DOHH2 (cell line): ENCODE results near the gene NLRP4.

Experiments
- H3F3A ChIP-seq: fragments of 200-600 bp; sonication (generic), shearing (Covaris generic); 2 replicates; pipeline ENCODE4 v1.6.0; 2016; ENCODE audit warnings: antibody characterized with exemption, mild to moderate bottlenecking; ENCODE audit not compliant: control insufficient read depth, insufficient read depth
- H3K27ac ChIP-seq: fragments of 200-600 bp; sonication (generic); 2 replicates; pipeline ENCODE4 v1.5.1; 2014; ENCODE audit warnings: low read depth, mild to moderate bottlenecking, low read length, moderate library complexity
- H3K27me3 ChIP-seq: fragments of 200-600 bp; sonication (generic); 2 replicates; pipeline ENCODE4 v1.6.1; 2014; ENCODE audit warnings: mild to moderate bottlenecking, low read length, mixed read lengths; ENCODE audit not compliant: control insufficient read depth
- H3K36me3 ChIP-seq: fragments of 200-600 bp; sonication (generic); 2 replicates; pipeline ENCODE4 v1.6.1; 2014; ENCODE audit warnings: mild to moderate bottlenecking, low read length, moderate library complexity, mixed read lengths; ENCODE audit not compliant: control insufficient read depth
- H3K4me1 ChIP-seq: fragments of 200-600 bp; sonication (generic); 2 replicates; pipeline ENCODE4 v1.6.1; 2014; ENCODE audit warnings: mild to moderate bottlenecking, low read length, mixed read lengths; ENCODE audit not compliant: control insufficient read depth
- H3K4me2 ChIP-seq: fragments of 200-600 bp; sonication (generic); 2 replicates; pipeline ENCODE4 v1.6.0; 2014; ENCODE audit warnings: mild to moderate bottlenecking, low read length, moderate library complexity
- H3K4me3 ChIP-seq: fragments of 200-600 bp; sonication (generic); 2 replicates; pipeline ENCODE4 v1.5.1; 2014; ENCODE audit warnings: mild to moderate bottlenecking, low read length, mixed read lengths
- H3K79me2 ChIP-seq: fragments of 200-600 bp; sonication (generic); 2 replicates; pipeline ENCODE4 v1.6.1; 2014; ENCODE audit warnings: mild to moderate bottlenecking, low read length, mixed read lengths; ENCODE audit not compliant: control insufficient read depth
- H3K9me2 ChIP-seq: fragments of 200-600 bp; sonication (generic); replicated peaks from 2 replicates; pipeline ENCODE4 v1.6.1; 2014; ENCODE audit warnings: mild to moderate bottlenecking, low read length, mixed read lengths; ENCODE audit not compliant: control insufficient read depth
- H3K9me3 ChIP-seq: fragments of 200-600 bp; sonication (generic); 2 replicates; pipeline ENCODE4 v1.6.1; 2014; ENCODE audit warnings: antibody characterized with exemption, low read length, mixed read lengths; ENCODE audit not compliant: control insufficient read depth, insufficient read depth
- H4K20me1 ChIP-seq: fragments of 200-600 bp; sonication (generic); 2 replicates; pipeline ENCODE4 v1.6.0; 2014; ENCODE audit warnings: low read depth, mild to moderate bottlenecking, antibody characterized with exemption, low read length, moderate library complexity; ENCODE audit not compliant: control insufficient read depth, insufficient read depth
- EZH2phosphoT487 ChIP-seq: fragments of 200-600 bp; sonication (generic); IDR thresholded peaks from 2 replicates; pipeline ENCODE4 v1.6.1; 2017; ENCODE audit warnings: borderline replicate concordance, mild to moderate bottlenecking, antibody characterized with exemption, low read length, moderate library complexity, mixed read lengths
- TF ChIP-seq, protein P1 (sequence below): fragments of 200-600 bp; sonication (generic); IDR thresholded peaks from one replicate; pipeline ENCODE4 v1.5.1; 2014; ENCODE audit warnings: antibody characterized with exemption, mild to moderate bottlenecking, low read depth, low read length; ENCODE audit not compliant: poor library complexity, severe bottlenecking

NLRP4 gene

GRCh38 chr19:55838906-55839305, 2.6 kb downstream of the NLRP4 start:
- Histone ChIP-seq H3K27ac (no peak overlapping the region), H3K4me1 (peaks cover 4% of the 10 kb centered on the region), H3K9me3 (no peaks in the 10 kb centered on the region), H4K20me1 (no peaks in the 10 kb centered on the region), H3K27me3 (no peaks in the 10 kb centered on the region), H3K36me3 (no peaks in the 10 kb centered on the region), H3K4me2 (no peak overlapping the region), H3F3A (no peaks in the 10 kb centered on the region), H3K4me3 (no peak overlapping the region), H3K9me2 (no peaks in the 10 kb centered on the region), H3K79me2 (no peaks in the 10 kb centered on the region)
- no peak for TF ChIP-seq EZH2phosphoT487

DNA sequence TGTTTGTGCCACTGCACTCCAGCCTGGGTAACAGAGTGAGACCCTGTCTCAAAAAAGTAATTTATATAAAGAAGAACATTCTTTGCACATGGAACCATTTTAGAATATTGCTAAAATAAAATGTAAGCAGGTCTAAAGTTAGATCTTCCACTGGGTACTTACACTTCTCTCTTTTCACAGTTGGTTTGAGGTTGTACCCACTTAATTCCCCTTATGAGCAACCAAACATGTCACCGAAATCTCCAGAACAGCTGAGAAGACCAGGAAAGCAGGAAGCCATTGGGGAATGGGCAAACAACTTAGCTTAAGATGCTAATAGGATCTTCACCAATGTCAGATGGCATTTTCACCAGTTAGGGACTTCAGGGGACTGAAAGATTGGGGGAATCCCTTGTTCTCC, 18.8 kb downstream of the NLRP4 start:
- no peaks in the 10 kb centered on the region for H3K9me2 ChIP-seq
- peaks cover 73% of the 10 kb centered on the region for H3K4me1 ChIP-seq
- peaks cover 9% of the 10 kb centered on the region for H3K36me3 ChIP-seq
- TF ChIP-seq, protein P1, sequence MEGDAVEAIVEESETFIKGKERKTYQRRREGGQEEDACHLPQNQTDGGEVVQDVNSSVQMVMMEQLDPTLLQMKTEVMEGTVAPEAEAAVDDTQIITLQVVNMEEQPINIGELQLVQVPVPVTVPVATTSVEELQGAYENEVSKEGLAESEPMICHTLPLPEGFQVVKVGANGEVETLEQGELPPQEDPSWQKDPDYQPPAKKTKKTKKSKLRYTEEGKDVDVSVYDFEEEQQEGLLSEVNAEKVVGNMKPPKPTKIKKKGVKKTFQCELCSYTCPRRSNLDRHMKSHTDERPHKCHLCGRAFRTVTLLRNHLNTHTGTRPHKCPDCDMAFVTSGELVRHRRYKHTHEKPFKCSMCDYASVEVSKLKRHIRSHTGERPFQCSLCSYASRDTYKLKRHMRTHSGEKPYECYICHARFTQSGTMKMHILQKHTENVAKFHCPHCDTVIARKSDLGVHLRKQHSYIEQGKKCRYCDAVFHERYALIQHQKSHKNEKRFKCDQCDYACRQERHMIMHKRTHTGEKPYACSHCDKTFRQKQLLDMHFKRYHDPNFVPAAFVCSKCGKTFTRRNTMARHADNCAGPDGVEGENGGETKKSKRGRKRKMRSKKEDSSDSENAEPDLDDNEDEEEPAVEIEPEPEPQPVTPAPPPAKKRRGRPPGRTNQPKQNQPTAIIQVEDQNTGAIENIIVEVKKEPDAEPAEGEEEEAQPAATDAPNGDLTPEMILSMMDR = no peak
- no peak for TF ChIP-seq EZH2phosphoT487
- 0 out of 2 replicates have a peak, but pooled peaks cover 3% of the 10 kb centered on the region for H3K9me3 ChIP-seq
- H3K27me3 ChIP-seq = peaks cover 12% of the 10 kb centered on the region
- H3K4me3 ChIP-seq = peak overlapping the region; percentile 40
- H4K20me1 ChIP-seq = no peaks in the 10 kb centered on the region
- H3K27ac ChIP-seq = peak overlapping the region; percentile 85
- peak overlapping the region; percentile 60 for H3K4me2 ChIP-seq
- H3K79me2 ChIP-seq = peaks cover 25% of the 10 kb centered on the region
- peaks cover 31% of the 10 kb centered on the region for H3F3A ChIP-seq

- Histone ChIP-seq H3K9me2 (no peaks in the 10 kb centered on the region), H3K4me2 (peak overlapping the region; percentile 87), H3K4me1 (peaks cover 87% of the 10 kb centered on the region), H3K27me3 (peaks cover 12% of the 10 kb centered on the region), H4K20me1 (no peaks in the 10 kb centered on the region), H3K79me2 (peaks cover 44% of the 10 kb centered on the region), H3K27ac (peak overlapping the region; percentile 85), H3K9me3 (0 out of 2 replicates have a peak, but pooled peaks cover 3% of the 10 kb centered on the region), H3K36me3 (peaks cover 19% of the 10 kb centered on the region), H3K4me3 (peak overlapping the region; percentile 80), H3F3A (peaks cover 26% of the 10 kb centered on the region)
- TF ChIP-seq, protein P1 = no peak
- no peak for TF ChIP-seq EZH2phosphoT487
Observed at GRCh38 chr19:55857149-55857548, 20.8 kb downstream of the NLRP4 start.

- peaks cover 24% of the 10 kb centered on the region for H3F3A ChIP-seq
- peaks cover 23% of the 10 kb centered on the region for H3K36me3 ChIP-seq
- peak overlapping the region; percentile 80 for H3K4me3 ChIP-seq
- H3K79me2 ChIP-seq = peaks cover 47% of the 10 kb centered on the region
- peak overlapping the region; percentile 85 for H3K27ac ChIP-seq
- TF ChIP-seq, protein P1 = no peak
- TF ChIP-seq EZH2phosphoT487 = no peak
- H3K9me3 ChIP-seq = 0 out of 2 replicates have a peak, but pooled peaks cover 3% of the 10 kb centered on the region
- peaks cover 12% of the 10 kb centered on the region for H3K27me3 ChIP-seq
- peak overlapping the region; percentile 87 for H3K4me2 ChIP-seq
- no peaks in the 10 kb centered on the region for H4K20me1 ChIP-seq
- H3K4me1 ChIP-seq = peaks cover 82% of the 10 kb centered on the region
- no peaks in the 10 kb centered on the region for H3K9me2 ChIP-seq
Observed at GRCh38 chr19:55857974-55858373, 21.6 kb downstream of the NLRP4 start.
